MM.1S (cell line): ENCODE data around the gene TACO1.

Source experiments
- EZH2 ChIP-seq: fragments of 300-600 bp; sonication (generic); optimal IDR thresholded peaks from 2 replicates; pipeline ENCODE3; 2017; ENCODE audit warnings: low read depth, mild to moderate bottlenecking, antibody characterized with exemption, low read length, mixed read lengths
- TF ChIP-seq, protein P1 (sequence below): fragments of 300-600 bp; sonication (generic); IDR thresholded peaks from 2 replicates; pipeline ENCODE4 v1.5.1; 2016; ENCODE audit warnings: antibody characterized with exemption, low read length, mixed read lengths

DNA sequence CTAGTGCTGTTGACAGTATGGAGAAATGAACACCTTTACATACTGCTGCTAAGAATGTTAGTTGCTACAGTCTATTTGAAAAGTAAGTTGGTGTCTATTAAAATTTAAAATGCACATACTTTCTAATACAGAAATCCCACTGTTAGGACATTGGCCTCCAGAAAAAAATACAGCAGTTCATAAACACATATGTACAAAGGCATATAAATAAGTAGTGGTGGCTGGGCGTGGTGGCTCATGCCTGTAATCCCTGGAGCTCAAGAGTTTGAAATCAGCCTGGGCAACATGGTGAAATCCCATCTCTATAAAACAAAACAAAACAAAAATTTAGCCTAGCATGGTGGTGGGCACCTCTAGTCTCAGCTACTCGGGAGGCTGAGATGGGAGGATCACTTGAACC lies 37.4 kb upstream of the TACO1 start:
- no peak for TF ChIP-seq EZH2
- TF ChIP-seq, protein P1, sequence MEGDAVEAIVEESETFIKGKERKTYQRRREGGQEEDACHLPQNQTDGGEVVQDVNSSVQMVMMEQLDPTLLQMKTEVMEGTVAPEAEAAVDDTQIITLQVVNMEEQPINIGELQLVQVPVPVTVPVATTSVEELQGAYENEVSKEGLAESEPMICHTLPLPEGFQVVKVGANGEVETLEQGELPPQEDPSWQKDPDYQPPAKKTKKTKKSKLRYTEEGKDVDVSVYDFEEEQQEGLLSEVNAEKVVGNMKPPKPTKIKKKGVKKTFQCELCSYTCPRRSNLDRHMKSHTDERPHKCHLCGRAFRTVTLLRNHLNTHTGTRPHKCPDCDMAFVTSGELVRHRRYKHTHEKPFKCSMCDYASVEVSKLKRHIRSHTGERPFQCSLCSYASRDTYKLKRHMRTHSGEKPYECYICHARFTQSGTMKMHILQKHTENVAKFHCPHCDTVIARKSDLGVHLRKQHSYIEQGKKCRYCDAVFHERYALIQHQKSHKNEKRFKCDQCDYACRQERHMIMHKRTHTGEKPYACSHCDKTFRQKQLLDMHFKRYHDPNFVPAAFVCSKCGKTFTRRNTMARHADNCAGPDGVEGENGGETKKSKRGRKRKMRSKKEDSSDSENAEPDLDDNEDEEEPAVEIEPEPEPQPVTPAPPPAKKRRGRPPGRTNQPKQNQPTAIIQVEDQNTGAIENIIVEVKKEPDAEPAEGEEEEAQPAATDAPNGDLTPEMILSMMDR = no peak
